HG03103 (cell line): ENCODE data around the gene REG4.

ENCODE experiments used
- ATAC-seq: cut with Tn5 transposase; IDR thresholded peaks from one replicate; pipeline ENCODE4 v1.9.1; 2021; ENCODE audit warnings: low read depth; ENCODE audit not compliant: unreplicated experiment

Gene REG4

GRCh38 chr1:119782631-119783325 is 28.5 kb downstream of the REG4 start:
- ATAC-seq = no peak

GRCh38 chr1:119781434-119782210 is 29.6 kb downstream of the REG4 start:
- ATAC-seq = no peak

- ATAC-seq = no peak
These were observed 31.3 kb downstream of the REG4 start for GRCh38 chr1:119779869-119780356.

- ATAC-seq = no peak
These were observed 32.2 kb downstream of the REG4 start for GRCh38 chr1:119778886-119779560.

GRCh38 chr1:119778359-119778758 is 32.9 kb downstream of the REG4 start:
- no peak for ATAC-seq

- no peak for ATAC-seq
These were observed 36.3 kb downstream of the REG4 start for GRCh38 chr1:119774746-119775490.

- no peak for ATAC-seq
These were observed 37.5 kb downstream of the REG4 start for GRCh38 chr1:119773711-119774241.

- no peak for ATAC-seq
These were observed 39.0 kb downstream of the REG4 start for GRCh38 chr1:119772298-119772697.

GRCh38 chr1:119771770-119772169 is 39.5 kb downstream of the REG4 start:
- ATAC-seq = no peak

GRCh38 chr1:119771016-119771415 is 40.2 kb downstream of the REG4 start:
- ATAC-seq = no peak

GRCh38 chr1:119768778-119769177 is 42.5 kb downstream of the REG4 start, which contains the start of gene HMGCS2:
HMGCS2 (minus strand) TSS chr1:119768905; CDS start chr1:119768844, 61 bp downstream.
- no peak for ATAC-seq

- ATAC-seq = no peak
These were observed 43.8 kb downstream of the REG4 start for GRCh38 chr1:119767486-119767885.

- no peak for ATAC-seq
These were observed 44.9 kb downstream of the REG4 start for GRCh38 chr1:119766374-119766794.

- no peak for ATAC-seq
These were observed 47.0 kb downstream of the REG4 start for GRCh38 chr1:119764220-119764619.

GRCh38 chr1:119762953-119763352 is 48.3 kb downstream of the REG4 start:
- ATAC-seq = no peak

GRCh38 chr1:119762409-119762808 is 48.9 kb downstream of the REG4 start:
- ATAC-seq = no peak

- no peak for ATAC-seq
These were observed 52.7 kb downstream of the REG4 start for GRCh38 chr1:119758584-119758983.

GRCh38 chr1:119752592-119752991 is 58.7 kb downstream of the REG4 start:
- no peak for ATAC-seq

- ATAC-seq = no peak
These were observed 63.2 kb downstream of the REG4 start for GRCh38 chr1:119748040-119748439.

- no peak for ATAC-seq
These were observed 63.8 kb downstream of the REG4 start for GRCh38 chr1:119747451-119747850.
